ENCODE measurements around the gene SRMS.

The SRMS gene

DNA sequence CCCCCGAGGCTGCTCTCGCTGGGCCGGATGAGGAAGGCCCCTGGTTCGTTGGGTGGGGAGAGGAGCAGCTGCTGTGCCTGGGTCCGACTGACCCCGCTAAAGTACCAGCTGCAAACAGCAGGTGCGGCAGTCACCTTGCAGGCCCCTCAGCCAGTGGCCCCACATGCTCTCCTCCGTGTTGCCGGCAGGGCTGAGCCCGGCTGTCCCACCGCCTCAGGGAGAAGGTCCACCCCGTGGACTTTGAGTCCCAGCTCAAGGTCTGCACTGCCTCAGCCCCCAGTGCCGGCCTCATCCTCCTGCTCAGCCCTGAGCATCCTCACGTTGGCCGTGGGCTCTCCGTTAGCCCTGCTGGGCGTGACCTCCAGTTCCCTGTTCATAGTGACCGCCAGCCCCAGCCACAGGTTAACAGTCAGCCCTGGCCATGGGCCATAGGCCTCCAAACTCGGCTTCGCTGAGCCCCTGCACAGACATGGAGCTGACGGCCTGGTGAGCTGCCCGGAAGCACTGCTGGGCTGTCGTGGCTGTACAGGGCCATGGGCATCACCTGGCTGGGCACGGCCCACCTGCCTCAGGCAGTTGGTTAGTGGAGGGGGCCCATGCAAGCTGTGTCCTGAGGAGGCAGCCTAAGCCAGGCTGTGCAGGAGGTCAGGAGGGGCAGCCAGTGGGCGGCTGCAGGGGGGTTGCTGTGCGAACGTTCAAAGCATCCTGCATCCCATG, 3.1 kb downstream of the SRMS start:
- no peaks in the 10 kb centered on the region for H3K9me3 Mint-ChIP-seq
- H3K27ac Mint-ChIP-seq, result no peak overlapping the region
- H3K27me3 Mint-ChIP-seq, result peaks cover 3% of the 10 kb centered on the region

DNA sequence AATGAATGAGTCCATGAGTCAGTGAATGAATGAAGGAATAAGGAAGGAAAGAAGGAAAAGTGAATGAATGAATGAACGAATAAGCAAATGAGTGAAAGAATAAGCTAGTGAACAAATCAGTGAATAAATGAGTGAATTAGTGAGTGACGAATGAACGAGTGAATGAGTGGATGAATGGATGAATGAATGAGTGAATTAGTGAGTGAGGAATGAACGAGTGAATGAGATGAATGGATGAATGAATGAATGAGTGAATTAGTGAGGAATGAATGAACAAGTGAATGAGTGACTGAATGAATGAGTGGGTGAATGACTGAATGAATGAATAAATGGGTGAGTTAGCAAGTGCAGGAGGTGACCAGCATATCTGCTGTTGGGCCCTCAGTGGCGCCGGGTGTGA, 3.8 kb downstream of the SRMS start:
- Mint-ChIP-seq H3K4me1 (ENCODE audit: low read depth) (peaks cover 5% of the 10 kb centered on the region), H3K27ac (no peak overlapping the region)

More for the DNA sequence above, 3.1 kb downstream of the SRMS start:
- DNase-seq, result no peak
- H3K36me3 Mint-ChIP-seq (ENCODE audit: low read depth), result no peaks in the 10 kb centered on the region
- peaks cover 5% of the 10 kb centered on the region for H3K4me1 Mint-ChIP-seq (ENCODE audit: low read depth)
- H3K4me3 Mint-ChIP-seq, result no peak overlapping the region

DNA sequence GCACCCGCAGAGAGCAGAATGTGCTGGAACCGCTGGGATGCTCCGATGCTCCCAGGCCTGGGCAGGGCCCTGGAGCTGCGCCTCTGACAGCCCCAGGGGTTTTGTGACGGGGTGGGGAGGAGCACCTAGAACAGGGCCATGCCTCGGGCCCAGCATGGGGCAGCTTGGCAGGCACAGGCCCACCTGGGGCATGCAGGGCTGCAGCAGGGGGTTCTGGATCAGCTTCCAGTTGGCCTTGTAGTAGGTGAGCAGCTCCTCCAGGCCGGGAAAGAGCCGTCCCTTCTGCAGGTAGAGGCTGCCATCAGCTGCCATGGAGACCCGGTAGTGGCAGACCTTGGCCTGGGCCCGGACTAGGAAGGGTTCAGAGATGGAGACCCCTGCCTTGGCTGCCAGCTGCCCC, 4.4 kb downstream of the SRMS start:
- H3K4me3 Mint-ChIP-seq, result no peak overlapping the region
- H3K27me3 Mint-ChIP-seq, result no peaks in the 10 kb centered on the region
- no peaks in the 10 kb centered on the region for H3K36me3 Mint-ChIP-seq (ENCODE audit: low read depth)
- H3K27ac Mint-ChIP-seq, result no peak overlapping the region
- no peaks in the 10 kb centered on the region for H3K9me3 Mint-ChIP-seq
- no peak for DNase-seq
- peaks cover 10% of the 10 kb centered on the region for H3K4me1 Mint-ChIP-seq (ENCODE audit: low read depth)

More for the DNA sequence above, 3.8 kb downstream of the SRMS start:
- DNase-seq, result no peak
- no peaks in the 10 kb centered on the region for H3K36me3 Mint-ChIP-seq (ENCODE audit: low read depth)
- H3K4me3 Mint-ChIP-seq, result no peak overlapping the region
- H3K9me3 Mint-ChIP-seq, result no peaks in the 10 kb centered on the region
- no peaks in the 10 kb centered on the region for H3K27me3 Mint-ChIP-seq

DNA sequence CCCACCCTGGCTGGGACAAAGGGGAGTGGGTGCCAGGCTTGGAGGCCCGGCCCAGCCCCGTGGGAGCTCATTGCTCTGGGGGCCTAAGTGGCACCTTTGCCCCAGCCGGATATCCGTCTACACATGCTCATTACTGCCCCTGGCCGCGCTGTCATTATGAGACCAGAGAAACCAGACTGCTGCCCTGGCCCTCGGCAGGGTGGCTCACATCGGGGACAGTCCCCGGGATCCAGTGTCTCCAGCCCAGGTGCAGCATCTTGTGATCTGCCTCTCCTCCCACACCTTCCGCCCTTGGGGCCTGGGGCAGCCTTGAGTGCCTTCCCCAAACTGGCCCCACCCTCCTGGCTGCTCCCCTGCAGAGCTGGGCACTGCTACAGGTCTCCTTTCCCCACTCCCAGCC, 4.9 kb downstream of the SRMS start:
- no peak overlapping the region for H3K27ac Mint-ChIP-seq
- no peak for DNase-seq
- no peak overlapping the region for H3K4me3 Mint-ChIP-seq
- H3K36me3 Mint-ChIP-seq (ENCODE audit: low read depth), result no peaks in the 10 kb centered on the region
- no peaks in the 10 kb centered on the region for H3K9me3 Mint-ChIP-seq
- peaks cover 12% of the 10 kb centered on the region for H3K4me1 Mint-ChIP-seq (ENCODE audit: low read depth)
- no peaks in the 10 kb centered on the region for H3K27me3 Mint-ChIP-seq

DNA sequence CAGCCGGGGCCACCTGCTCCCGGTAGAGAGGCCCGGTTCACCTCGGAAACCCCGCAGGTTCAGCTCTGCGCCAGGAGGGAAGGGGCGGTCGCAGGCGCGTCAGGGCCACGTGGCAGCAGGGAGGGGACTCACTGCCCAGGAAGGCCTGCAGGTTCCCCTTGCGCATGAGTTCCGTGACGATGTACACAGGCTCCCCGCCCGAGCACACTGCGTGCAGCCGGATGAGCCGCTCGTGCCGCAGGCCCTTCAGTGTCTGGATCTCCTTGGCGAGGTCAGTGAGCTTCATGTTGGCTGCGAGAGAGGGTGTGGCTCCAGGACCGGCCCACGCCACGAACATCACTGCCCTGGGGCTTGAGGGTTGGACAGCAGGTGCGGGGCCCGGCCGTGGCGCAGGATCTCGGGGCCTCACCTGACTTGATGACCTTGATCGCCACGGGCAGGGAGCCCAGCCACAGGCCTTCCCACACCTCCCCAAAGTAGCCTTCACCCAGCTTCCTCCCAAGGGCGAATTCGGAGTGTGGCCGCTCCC, 5.5 kb downstream of the SRMS start:
- H3K4me1 Mint-ChIP-seq (ENCODE audit: low read depth), result peaks cover 14% of the 10 kb centered on the region
- H3K36me3 Mint-ChIP-seq (ENCODE audit: low read depth), result no peaks in the 10 kb centered on the region
- H3K9me3 Mint-ChIP-seq, result no peaks in the 10 kb centered on the region
- H3K27me3 Mint-ChIP-seq, result no peaks in the 10 kb centered on the region
- H3K27ac Mint-ChIP-seq, result no peak overlapping the region
- no peak overlapping the region for H3K4me3 Mint-ChIP-seq
- DNase-seq, result no peak

DNA sequence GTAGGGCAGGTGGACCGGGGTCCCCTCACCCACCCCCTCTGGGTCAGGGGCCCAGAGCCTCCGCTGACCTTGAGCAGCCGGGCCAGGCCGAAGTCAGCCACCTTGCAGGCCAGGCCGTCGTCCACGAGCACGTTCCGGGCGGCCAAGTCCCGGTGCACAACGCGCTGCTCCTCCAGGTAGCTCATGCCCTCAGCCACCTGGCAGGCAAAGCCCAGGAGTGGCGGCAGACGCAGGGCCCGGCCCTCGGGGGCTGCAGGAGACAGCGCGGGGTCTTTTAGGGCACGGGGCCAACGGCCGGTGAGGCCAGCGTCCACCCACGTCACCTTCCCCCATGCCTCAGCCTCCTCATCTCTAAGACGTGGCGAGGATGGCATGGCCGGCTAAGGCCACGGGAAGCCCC, 6.2 kb downstream of the SRMS start:
- DNase-seq, result no peak
- Mint-ChIP-seq H3K4me1 (ENCODE audit: low read depth) (peaks cover 17% of the 10 kb centered on the region), H3K27me3 (no peaks in the 10 kb centered on the region), H3K36me3 (ENCODE audit: low read depth) (no peaks in the 10 kb centered on the region), H3K9me3 (no peaks in the 10 kb centered on the region), H3K27ac (no peak overlapping the region), H3K4me3 (no peak overlapping the region)

DNA sequence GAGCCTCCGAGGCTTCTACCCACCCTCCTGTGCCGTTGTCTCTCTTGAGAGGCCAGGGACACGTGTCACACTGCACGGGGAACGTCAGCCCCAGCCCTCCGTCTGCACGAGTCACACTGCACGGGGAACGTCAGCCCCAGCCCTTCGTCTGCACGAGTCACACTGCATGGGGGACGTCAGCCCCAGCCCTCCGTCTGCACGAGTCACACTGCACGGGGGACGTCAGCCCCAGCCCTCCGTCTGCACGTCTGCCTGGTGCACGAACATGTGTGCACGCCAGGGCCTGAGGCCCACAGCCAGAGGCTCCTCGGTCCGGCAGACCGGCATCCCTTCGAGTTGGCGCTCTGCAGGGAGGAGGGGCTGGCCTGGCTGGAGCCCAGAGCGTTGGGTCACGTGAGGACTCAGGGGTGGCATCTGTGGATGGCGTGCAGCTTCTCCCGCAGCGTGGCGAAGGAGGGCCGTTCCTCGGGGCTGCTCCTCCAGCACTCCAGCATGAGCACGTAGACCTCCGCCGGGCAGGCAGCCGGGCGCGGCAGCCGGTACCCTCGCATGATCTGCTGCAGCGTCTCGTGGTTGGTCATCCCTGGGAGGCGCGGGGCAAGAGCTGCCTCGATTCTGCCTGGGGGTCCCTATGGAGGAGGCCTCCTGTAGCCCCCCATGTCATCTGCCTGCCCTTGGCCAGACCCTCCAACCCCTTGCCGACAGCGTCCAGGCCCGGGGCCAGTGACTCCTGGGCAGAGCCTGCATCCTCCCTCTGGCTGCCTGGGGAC, 6.9 kb downstream of the SRMS start:
- Mint-ChIP-seq H3K4me3 (no peak overlapping the region), H3K27me3 (no peaks in the 10 kb centered on the region), H3K9me3 (no peaks in the 10 kb centered on the region), H3K4me1 (ENCODE audit: low read depth) (peaks cover 19% of the 10 kb centered on the region), H3K27ac (no peak overlapping the region), H3K36me3 (ENCODE audit: low read depth) (no peaks in the 10 kb centered on the region)
- no peak for DNase-seq

DNA sequence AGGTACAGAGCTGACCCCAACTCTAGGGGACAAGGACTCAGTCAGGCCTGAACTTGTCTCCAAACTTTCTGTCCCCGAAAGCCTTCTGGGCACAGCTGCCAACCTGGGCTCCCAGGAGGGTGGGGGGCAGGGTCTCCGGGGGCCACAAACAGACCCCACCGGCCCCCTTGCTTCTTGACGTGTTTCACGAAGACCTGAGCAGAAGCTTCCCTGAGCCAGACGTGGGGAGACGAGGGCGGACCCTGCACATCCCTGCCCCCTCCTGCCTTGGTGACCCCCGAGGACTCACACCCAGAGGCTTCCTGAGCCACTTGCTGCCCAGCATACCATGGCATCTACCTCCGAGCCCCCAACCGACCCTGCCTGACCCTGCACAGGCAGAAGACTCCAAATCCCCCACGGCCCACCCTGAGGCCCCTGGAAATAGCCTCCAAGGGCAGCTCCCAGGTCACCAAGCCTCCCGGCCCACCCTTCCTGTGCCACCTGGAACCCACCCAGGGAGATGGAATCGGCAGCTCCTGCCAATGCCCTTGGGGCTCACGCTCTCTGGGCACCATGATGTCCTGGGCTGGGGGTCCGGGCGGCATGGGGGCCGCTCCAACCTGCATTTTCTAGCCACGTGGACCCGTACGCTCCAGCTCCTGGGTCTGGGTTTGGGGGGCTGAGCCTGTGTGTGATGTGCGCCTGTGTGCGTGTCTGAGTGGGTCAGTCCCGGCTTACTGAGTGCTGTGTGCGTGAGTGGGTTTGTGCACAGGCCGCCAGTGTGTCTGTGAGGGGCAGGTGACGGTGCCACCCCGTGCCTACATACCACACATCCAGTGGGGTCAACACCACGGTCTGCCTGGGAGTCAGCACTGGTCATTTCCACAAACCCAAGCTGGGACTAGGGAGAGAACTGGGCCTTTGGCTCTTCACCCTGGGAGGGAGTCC, 7.8 kb downstream of the SRMS start:
- no peak for DNase-seq
- H3K4me3 Mint-ChIP-seq, result no peak overlapping the region
- H3K27ac Mint-ChIP-seq, result no peak overlapping the region
- H3K4me1 Mint-ChIP-seq (ENCODE audit: low read depth), result peaks cover 19% of the 10 kb centered on the region
- no peaks in the 10 kb centered on the region for H3K27me3 Mint-ChIP-seq
- H3K9me3 Mint-ChIP-seq, result no peaks in the 10 kb centered on the region
- no peaks in the 10 kb centered on the region for H3K36me3 Mint-ChIP-seq (ENCODE audit: low read depth)

DNA sequence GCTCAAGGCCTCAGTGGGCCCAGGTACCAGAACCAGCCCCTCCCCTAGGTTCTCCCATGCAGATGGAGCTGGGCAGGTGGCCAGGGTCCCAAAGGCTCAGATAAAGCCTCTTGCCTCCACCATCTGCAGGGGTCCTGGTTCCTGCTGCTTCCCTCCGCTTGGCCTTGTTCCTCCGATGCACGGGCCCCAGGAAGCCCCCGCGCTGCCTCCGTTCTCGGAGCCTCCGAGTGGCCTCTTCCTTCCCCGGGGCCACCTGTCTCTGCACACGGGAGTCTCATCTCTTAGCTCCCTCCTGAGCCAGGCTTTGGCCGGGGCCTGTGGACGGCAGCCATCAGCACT, 8.5 kb downstream of the SRMS start:
- Mint-ChIP-seq H3K36me3 (ENCODE audit: low read depth) (no peaks in the 10 kb centered on the region), H3K4me1 (ENCODE audit: low read depth) (peaks cover 19% of the 10 kb centered on the region), H3K9me3 (no peaks in the 10 kb centered on the region), H3K4me3 (no peak overlapping the region), H3K27ac (no peak overlapping the region), H3K27me3 (no peaks in the 10 kb centered on the region)
- no peak for DNase-seq

DNA sequence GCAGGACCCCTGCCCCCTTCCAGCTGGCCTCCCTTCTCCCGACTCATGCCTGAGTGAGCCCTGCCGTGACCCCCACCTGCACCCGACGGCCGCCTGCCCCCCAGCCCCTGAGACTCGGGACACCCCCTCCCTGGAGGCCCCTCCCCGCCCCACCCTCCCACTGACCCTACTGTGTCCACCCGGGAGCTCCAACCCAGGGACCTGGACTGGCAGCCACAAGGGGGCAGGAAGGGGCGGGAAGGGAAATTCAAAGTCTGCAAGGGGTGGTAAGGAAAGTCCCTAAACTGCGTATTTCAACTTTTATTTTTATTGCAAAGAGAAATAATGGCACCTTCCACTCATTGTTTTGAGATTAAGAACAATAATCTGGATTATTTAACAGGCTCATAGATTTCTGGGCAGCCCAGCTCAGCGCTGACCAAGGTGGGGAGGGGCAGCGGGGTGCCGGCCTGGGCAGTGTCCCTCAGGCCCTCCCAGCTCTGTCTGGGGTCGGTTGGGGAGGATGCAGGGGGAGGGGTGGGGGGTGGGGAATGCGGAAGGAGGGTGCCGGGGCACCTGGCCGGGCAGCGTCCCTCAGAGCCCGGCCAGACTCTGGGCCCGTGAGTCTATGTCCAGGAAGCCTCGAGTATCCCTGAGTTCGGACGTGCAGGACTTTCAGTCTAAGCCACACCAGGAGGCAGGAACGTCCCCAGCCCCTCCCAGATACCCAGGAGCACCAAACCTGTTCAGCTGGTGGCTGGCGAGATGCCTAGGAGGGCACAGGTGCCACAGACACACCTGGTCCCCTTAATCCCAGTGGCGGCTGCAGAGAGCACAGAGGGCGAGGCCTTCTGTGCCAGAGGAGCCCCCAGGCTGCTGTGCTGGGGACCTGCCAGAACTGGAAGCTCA, 9.1 kb downstream of the SRMS start:
- H3K27ac Mint-ChIP-seq, result peak overlapping the region; percentile 84

DNA sequence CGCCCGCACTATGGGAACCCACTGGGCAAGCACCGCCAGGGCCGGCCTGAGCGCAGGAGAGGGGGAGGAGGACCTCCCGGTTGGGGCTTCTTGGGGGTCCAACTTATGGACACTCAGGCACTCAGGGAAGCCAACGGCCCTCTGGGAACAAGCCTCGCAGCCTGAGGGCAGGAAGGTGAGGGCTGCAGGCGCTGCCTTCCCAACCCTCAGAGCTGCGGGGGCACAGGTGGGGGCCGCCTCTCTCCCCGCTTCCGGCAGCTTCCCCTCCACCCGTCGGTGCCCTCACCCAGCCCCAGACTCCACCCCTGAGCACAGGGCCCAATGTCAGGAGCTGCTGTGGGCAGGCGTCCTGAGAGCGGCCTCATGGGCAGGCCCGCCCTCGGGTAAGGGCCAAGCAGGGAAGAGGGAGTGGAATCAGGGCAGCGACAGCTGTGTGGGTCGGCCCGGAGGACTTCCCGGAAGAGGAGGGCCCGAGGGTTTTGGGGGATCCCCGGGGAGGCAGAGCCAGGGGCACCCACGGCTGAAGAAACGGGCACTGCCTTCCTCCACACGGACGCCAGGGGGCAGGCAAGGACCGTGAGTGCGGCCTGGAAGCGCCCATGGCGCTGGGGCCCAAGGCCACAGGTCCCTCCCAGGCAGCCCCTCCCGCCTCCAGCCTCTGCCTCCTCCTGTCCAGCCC, 9.9 kb downstream of the SRMS start:
- Mint-ChIP-seq H3K9me3 (no peaks in the 10 kb centered on the region), H3K27me3 (no peaks in the 10 kb centered on the region), H3K4me3 (peak overlapping the region; percentile 62), H3K27ac (peak overlapping the region; percentile 84), H3K4me1 (ENCODE audit: low read depth) (peaks cover 19% of the 10 kb centered on the region), H3K36me3 (ENCODE audit: low read depth) (no peaks in the 10 kb centered on the region)
- peak; percentile 97 for DNase-seq

More for the DNA sequence above, 9.1 kb downstream of the SRMS start:
- Mint-ChIP-seq H3K27me3 (no peaks in the 10 kb centered on the region), H3K9me3 (no peaks in the 10 kb centered on the region), H3K4me3 (peak overlapping the region; percentile 50), H3K36me3 (ENCODE audit: low read depth) (no peaks in the 10 kb centered on the region), H3K4me1 (ENCODE audit: low read depth) (peaks cover 19% of the 10 kb centered on the region)
- no peak for DNase-seq

DNA sequence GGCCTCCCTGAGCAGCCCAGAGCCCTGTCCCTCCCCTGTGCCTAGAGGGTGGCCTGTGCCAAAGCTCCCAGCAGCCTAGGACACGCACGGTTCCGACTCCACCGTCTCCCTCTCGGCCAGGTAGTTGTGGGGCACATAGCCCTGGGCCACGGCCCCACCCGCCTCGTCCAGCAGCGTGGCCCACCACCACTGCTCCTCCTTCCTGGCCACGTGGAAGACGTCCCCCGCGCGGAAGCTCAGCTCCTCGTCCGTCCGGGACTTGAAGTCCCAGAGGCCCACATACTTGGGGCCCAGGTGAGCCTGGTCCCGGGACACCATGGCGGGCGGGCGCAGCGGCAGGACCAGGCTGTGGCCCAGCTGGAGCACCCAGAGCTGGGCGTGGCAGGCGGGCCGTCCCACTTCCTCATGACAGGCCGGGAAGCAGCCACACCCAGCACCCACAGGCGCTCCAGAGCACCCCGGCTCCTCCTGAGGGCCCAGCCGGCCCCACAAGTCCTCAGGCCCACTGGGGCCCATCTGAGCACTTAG, 10.5 kb downstream of the SRMS start, which contains the start of gene PTK6:
PTK6 (minus strand) TSS at position 380 of the 528 bp plus-strand sequence; CDS start at position 318, 62 bp downstream.
- no peaks in the 10 kb centered on the region for H3K9me3 Mint-ChIP-seq
- peak within 1 kb of the TSS; percentile 62 for H3K4me3 Mint-ChIP-seq
- H3K36me3 Mint-ChIP-seq (ENCODE audit: low read depth), result no peaks in the 10 kb centered on the region
- H3K27ac Mint-ChIP-seq, result peak within 1 kb of the TSS; percentile 84
- H3K4me1 Mint-ChIP-seq (ENCODE audit: low read depth), result peaks cover 19% of the 10 kb centered on the region
- DNase-seq, result no peak
- H3K27me3 Mint-ChIP-seq, result no peaks in the 10 kb centered on the region
